ENCODE results near the gene COL15A1. TPM values are rescaled to one million over a fixed set of nuclear protein-coding genes. Genes with fewer than 3 reads are reported as not detected.

The COL15A1 gene
- total RNA-seq, 4 donors from 2014 or later, result 25.8 to 55.3 (median 36.0) TPM

DNA sequence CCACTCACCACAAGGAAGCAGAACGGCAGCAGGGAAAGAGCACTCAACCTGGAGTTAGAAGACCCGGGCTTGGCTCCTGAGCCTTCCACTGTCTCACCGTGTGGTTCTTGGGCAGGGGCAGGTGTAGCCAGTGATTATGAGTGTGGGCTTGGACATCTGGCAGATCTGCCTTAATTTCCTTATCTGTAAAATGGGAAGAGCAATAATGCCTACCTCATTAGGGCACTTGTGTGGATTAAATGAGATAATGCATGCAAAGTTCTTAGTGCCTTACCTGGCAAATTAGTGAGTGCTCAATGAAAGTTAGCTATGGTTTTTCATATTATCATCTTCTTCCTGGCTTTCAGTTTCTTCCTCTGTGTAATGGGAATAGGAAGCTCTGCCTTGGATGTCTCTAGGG, 28.1 kb upstream of the COL15A1 start:
- H3K9me3 ChIP-seq, result no peaks in the 10 kb centered on the region
- H3K36me3 ChIP-seq, result no peaks in the 10 kb centered on the region
- H3K27ac ChIP-seq, result no peak overlapping the region
- no peak for TF ChIP-seq EP300 (IDR thresholded peaks at IDR 0.05)
- no peak for TF ChIP-seq CTCF (IDR thresholded peaks at IDR 0.05)
- no peak for TF ChIP-seq POLR2A (IDR thresholded peaks at IDR 0.05)
- peaks cover 5 to 43% (median 14%) of the 10 kb centered on the region in 4 donors for H3K4me1 ChIP-seq
- no peaks in the 10 kb centered on the region for H3K27me3 ChIP-seq
- WGBS, 2 donors, result 95 to 97% methylated on average over 3 of the region's 3 CpGs
- no peak for DNase-seq (ENCODE audit: low spot score in 2 of 2)
- H3K4me3 ChIP-seq, result no peak overlapping the region

- no peaks in the 10 kb centered on the region for H3K27me3 ChIP-seq
- H3K36me3 ChIP-seq, result no peaks in the 10 kb centered on the region
- H3K27ac ChIP-seq, result peak overlapping the region in 3 of 4 donors; percentile 10 to 70 (median 50)
- no peaks in the 10 kb centered on the region for H3K9me3 ChIP-seq
- TF ChIP-seq POLR2A (IDR thresholded peaks at IDR 0.05), result no peak
- no peak for TF ChIP-seq EP300 (IDR thresholded peaks at IDR 0.05)
- no peak for TF ChIP-seq CTCF (IDR thresholded peaks at IDR 0.05)
- WGBS, 2 donors, result 22 to 27% methylated on average over 9 of the region's 9 CpGs
- H3K4me3 ChIP-seq, result no peak overlapping the region
- DNase-seq (ENCODE audit: low spot score in 2 of 2), result peak in 1 of 2 donors; percentile 41
- peaks cover 5 to 34% (median 14%) of the 10 kb centered on the region in 4 donors for H3K4me1 ChIP-seq
Measured at GRCh38 chr9:98916660-98917059, 27.0 kb upstream of the COL15A1 start.

DNA sequence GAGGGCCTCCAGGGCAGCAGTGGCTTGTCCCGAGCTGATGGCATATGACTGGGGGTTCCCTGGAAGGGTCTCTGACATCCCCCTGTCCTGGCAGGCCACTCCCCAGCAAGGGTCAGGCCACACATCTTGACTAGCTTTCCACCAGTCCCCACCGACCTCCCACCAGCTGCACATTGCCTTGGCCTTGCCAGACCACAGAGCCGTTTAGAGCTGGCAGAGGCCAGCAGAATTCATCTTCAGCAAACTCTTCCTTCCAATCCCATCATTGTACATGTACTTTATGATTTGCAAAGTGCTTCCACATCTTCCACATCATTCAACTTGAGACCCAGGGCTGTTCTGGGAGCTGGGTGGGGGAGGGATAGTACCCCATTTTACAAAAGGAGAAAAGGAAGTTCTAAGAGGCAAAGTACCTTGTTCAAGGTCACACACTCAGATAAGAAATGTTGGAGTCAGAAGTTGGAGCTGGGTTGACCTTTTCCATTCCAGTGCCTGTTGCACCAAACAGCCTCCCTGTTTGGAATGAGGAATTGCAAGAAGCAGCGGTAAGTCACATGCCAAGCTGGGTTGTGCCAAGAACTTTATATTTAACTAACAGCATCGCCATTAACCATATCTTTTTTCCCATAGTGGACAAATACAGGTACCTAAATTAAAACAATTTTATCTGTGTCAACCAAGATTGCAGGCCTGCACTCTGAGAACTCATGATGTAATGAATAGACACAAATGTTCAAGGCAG, 25.8 kb upstream of the COL15A1 start:
- Histone ChIP-seq H3K27ac (peak overlapping the region in 2 of 4 donors; percentile 50 to 70), H3K36me3 (no peaks in the 10 kb centered on the region), H3K27me3 (no peaks in the 10 kb centered on the region), H3K4me1 (peaks cover 5 to 47% (median 14%) of the 10 kb centered on the region in 4 donors), H3K4me3 (no peak overlapping the region), H3K9me3 (no peaks in the 10 kb centered on the region)
- TF ChIP-seq CTCF (IDR thresholded peaks at IDR 0.05), result no peak
- TF ChIP-seq EP300 (IDR thresholded peaks at IDR 0.05), result no peak
- no peak for TF ChIP-seq POLR2A (IDR thresholded peaks at IDR 0.05)
- 25 to 38% methylated on average over 5 of the region's 5 CpGs for WGBS, 2 donors
- DNase-seq (ENCODE audit: low spot score in 2 of 2), result no peak

- TF ChIP-seq EP300 (IDR thresholded peaks at IDR 0.05) (no peak), POLR2A (IDR thresholded peaks at IDR 0.05) (no peak), CTCF (IDR thresholded peaks at IDR 0.05) (no peak)
- Histone ChIP-seq H3K4me1 (peaks cover 5 to 65% (median 14%) of the 10 kb centered on the region in 4 donors), H3K4me3 (no peak overlapping the region), H3K27me3 (no peaks in the 10 kb centered on the region), H3K36me3 (no peaks in the 10 kb centered on the region), H3K9me3 (no peaks in the 10 kb centered on the region), H3K27ac (peak overlapping the region in 1 of 4 donors; percentile 22)
- WGBS, 2 donors, result 35 to 41% methylated on average over 1 of the region's 1 CpG
- DNase-seq (ENCODE audit: low spot score in 2 of 2), result no peak
Measured at GRCh38 chr9:98921732-98922131, 22.0 kb upstream of the COL15A1 start.

DNA sequence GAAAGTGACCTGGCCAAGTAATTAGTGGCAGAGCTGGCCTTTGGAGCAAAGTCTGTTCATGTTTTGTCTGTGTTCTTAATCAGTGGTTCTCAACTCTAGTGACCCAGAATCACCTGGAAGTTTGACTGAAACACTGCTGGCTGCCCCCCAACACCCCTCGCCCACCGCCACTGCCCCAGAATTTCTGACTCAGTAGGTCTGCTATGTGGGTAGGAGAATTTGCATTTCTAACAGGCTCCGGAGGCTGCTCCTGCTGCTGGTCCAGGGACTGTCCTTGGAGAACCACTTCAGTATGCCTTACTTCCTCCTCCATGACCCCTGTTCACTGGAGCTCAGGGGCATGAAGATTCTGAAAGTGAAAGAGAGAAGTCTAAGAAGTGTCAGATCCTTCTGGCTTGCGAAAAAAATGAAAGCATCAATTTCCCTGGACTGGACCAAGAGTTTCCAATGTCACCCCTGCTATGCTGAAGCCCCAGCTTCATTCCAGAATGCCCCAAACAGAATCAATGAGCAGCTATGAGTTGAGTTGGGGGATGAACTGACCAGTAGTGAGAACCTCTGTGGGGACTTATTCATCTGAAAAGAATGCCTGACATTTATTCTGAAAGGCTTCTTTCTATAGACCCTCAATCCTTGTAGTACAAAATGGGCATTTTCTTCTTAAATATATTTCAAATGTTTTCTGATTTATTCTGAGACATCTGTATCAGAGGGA, 20.8 kb upstream of the COL15A1 start:
- peak overlapping the region; percentile 39 to 74 (median 65) for H3K27ac ChIP-seq

More for the DNA sequence above, 20.8 kb upstream of the COL15A1 start:
- Histone ChIP-seq H3K9me3 (no peaks in the 10 kb centered on the region), H3K27me3 (no peaks in the 10 kb centered on the region), H3K36me3 (no peaks in the 10 kb centered on the region), H3K4me3 (no peak overlapping the region), H3K4me1 (peaks cover 0 to 53% (median 5%) of the 10 kb centered on the region in 4 donors)
- TF ChIP-seq POLR2A (IDR thresholded peaks at IDR 0.05), result no peak
- no peak for TF ChIP-seq CTCF (IDR thresholded peaks at IDR 0.05)
- no peak for TF ChIP-seq EP300 (IDR thresholded peaks at IDR 0.05)
- 35 to 38% methylated on average over 4 of the region's 4 CpGs for WGBS, 2 donors
- no peak for DNase-seq (ENCODE audit: low spot score in 2 of 2)

Data from tibial nerve (tissue), 4 donors.